ENCODE data around the gene EIF5AL1. TPM values are rescaled to one million over a fixed set of nuclear protein-coding genes. Genes with fewer than 3 reads are reported as not detected.
A peak's percentile ranks its signal among the peaks of the same experiment; 100 is the strongest.
"Not testable (repeated sequence)": the region's sequence is repeated elsewhere in the genome, so short reads cannot be mapped to it uniquely, and the experiment has no call there.

Gene EIF5AL1
- total RNA-seq, 2 experiments from 2014 or later, result 2.6 to 3.5 TPM

GRCh38 chr10:79525049-79525710 is 12.8 kb downstream of the EIF5AL1 start:
- H3K4me3 Mint-ChIP-seq; intact Hi-C loops (cut with micrococcal nuclease); H3K36me3 Mint-ChIP-seq (ENCODE audit: low read depth); H3K4me1 Mint-ChIP-seq (ENCODE audit: low read depth); H3K9me3 Mint-ChIP-seq; H3K27ac Mint-ChIP-seq; DNase-seq; H3K27me3 Mint-ChIP-seq (ENCODE audit: low read depth); CTCF ChIA-PET: not testable (repeated sequence)

- H3K27me3 Mint-ChIP-seq (ENCODE audit: low read depth); intact Hi-C loops (cut with micrococcal nuclease); H3K36me3 Mint-ChIP-seq (ENCODE audit: low read depth); H3K27ac Mint-ChIP-seq; DNase-seq; H3K4me3 Mint-ChIP-seq; H3K4me1 Mint-ChIP-seq (ENCODE audit: low read depth); H3K9me3 Mint-ChIP-seq: not testable (repeated sequence)
- CTCF ChIA-PET, result interaction anchor here (0.6 kb wide), 2 partner anchors 75 to 154 kb away, joined by 3 to 4 read pairs; no protein-coding TSS in a partner anchor
These were observed 15.9 kb downstream of the EIF5AL1 start for GRCh38 chr10:79528261-79528660.

- intact Hi-C loops (cut with micrococcal nuclease); H3K27ac Mint-ChIP-seq; H3K4me3 Mint-ChIP-seq; H3K27me3 Mint-ChIP-seq (ENCODE audit: low read depth); DNase-seq; H3K9me3 Mint-ChIP-seq; H3K36me3 Mint-ChIP-seq (ENCODE audit: low read depth); H3K4me1 Mint-ChIP-seq (ENCODE audit: low read depth): not testable (repeated sequence)
- CTCF ChIA-PET, result interaction anchor here (0.7 kb wide), 1 partner anchor 231 kb away, joined by 4 read pairs; no protein-coding TSS in a partner anchor
These were observed 21.0 kb downstream of the EIF5AL1 start for GRCh38 chr10:79533142-79533902.

- H3K9me3 Mint-ChIP-seq; H3K4me3 Mint-ChIP-seq; H3K27me3 Mint-ChIP-seq (ENCODE audit: low read depth); DNase-seq; H3K27ac Mint-ChIP-seq; H3K36me3 Mint-ChIP-seq (ENCODE audit: low read depth); intact Hi-C loops (cut with micrococcal nuclease); H3K4me1 Mint-ChIP-seq (ENCODE audit: low read depth): not testable (repeated sequence)
- CTCF ChIA-PET, result interaction anchor here (0.7 kb wide), 1 partner anchor 231 kb away, joined by 4 read pairs; no protein-coding TSS in a partner anchor
These were observed 21.5 kb downstream of the EIF5AL1 start for GRCh38 chr10:79533903-79534175.

- DNase-seq; H3K4me1 Mint-ChIP-seq (ENCODE audit: low read depth); H3K4me3 Mint-ChIP-seq; intact Hi-C loops (cut with micrococcal nuclease); H3K36me3 Mint-ChIP-seq (ENCODE audit: low read depth); H3K9me3 Mint-ChIP-seq; H3K27ac Mint-ChIP-seq; H3K27me3 Mint-ChIP-seq (ENCODE audit: low read depth): not testable (repeated sequence)
- CTCF ChIA-PET, result interaction anchor here (0.9 to 2.9 kb wide), 6 partner anchors 11 to 509 kb away, joined by 3 to 18 read pairs (median 6); partner anchors contain the start of gene SFTPA1
These were observed 26.0 kb downstream of the EIF5AL1 start for GRCh38 chr10:79538311-79538710.

GRCh38 chr10:79540930-79541329 is 28.6 kb downstream of the EIF5AL1 start:
- CTCF ChIA-PET; intact Hi-C loops (cut with micrococcal nuclease); H3K27ac Mint-ChIP-seq; H3K4me1 Mint-ChIP-seq (ENCODE audit: low read depth); H3K4me3 Mint-ChIP-seq; H3K36me3 Mint-ChIP-seq (ENCODE audit: low read depth); H3K27me3 Mint-ChIP-seq (ENCODE audit: low read depth); DNase-seq; H3K9me3 Mint-ChIP-seq: not testable (repeated sequence)

GRCh38 chr10:79542626-79543025 is 30.3 kb downstream of the EIF5AL1 start:
- Mint-ChIP-seq H3K9me3 (peaks cover 4% of the 10 kb centered on the region), H3K4me3 (no peak overlapping the region), H3K4me1 (ENCODE audit: low read depth) (peaks cover 6% of the 10 kb centered on the region), H3K27me3 (ENCODE audit: low read depth) (no peaks in the 10 kb centered on the region), H3K27ac (no peak overlapping the region), H3K36me3 (ENCODE audit: low read depth) (no peaks in the 10 kb centered on the region)
- CTCF ChIA-PET, result interaction anchor here (0.6 to 0.7 kb wide), 2 partner anchors 504 to 718 kb away, joined by 3 read pairs; no protein-coding TSS in a partner anchor
- no peak for DNase-seq
- intact Hi-C loops (cut with micrococcal nuclease), result no loop called here

GRCh38 chr10:79544408-79544807 is 32.1 kb downstream of the EIF5AL1 start:
- CTCF ChIA-PET; H3K4me3 Mint-ChIP-seq; H3K27me3 Mint-ChIP-seq (ENCODE audit: low read depth); H3K36me3 Mint-ChIP-seq (ENCODE audit: low read depth); H3K27ac Mint-ChIP-seq; intact Hi-C loops (cut with micrococcal nuclease); DNase-seq; H3K9me3 Mint-ChIP-seq: not testable (repeated sequence)
- H3K4me1 Mint-ChIP-seq (ENCODE audit: low read depth), result peaks cover 12% of the 10 kb centered on the region

- H3K9me3 Mint-ChIP-seq; H3K36me3 Mint-ChIP-seq (ENCODE audit: low read depth); H3K27ac Mint-ChIP-seq; DNase-seq; CTCF ChIA-PET; H3K4me3 Mint-ChIP-seq; intact Hi-C loops (cut with micrococcal nuclease); H3K27me3 Mint-ChIP-seq (ENCODE audit: low read depth): not testable (repeated sequence)
- H3K4me1 Mint-ChIP-seq (ENCODE audit: low read depth), result peaks cover 12% of the 10 kb centered on the region
These were observed 32.8 kb downstream of the EIF5AL1 start for GRCh38 chr10:79544926-79545659.

- CTCF ChIA-PET, result interaction anchor here (0.6 kb wide), 1 partner anchor 397 kb away, joined by 3 read pairs; no protein-coding TSS in a partner anchor
- H3K27me3 Mint-ChIP-seq (ENCODE audit: low read depth); H3K27ac Mint-ChIP-seq; H3K4me3 Mint-ChIP-seq; DNase-seq; H3K36me3 Mint-ChIP-seq (ENCODE audit: low read depth); intact Hi-C loops (cut with micrococcal nuclease); H3K9me3 Mint-ChIP-seq: not testable (repeated sequence)
- peaks cover 12% of the 10 kb centered on the region for H3K4me1 Mint-ChIP-seq (ENCODE audit: low read depth)
These were observed 34.8 kb downstream of the EIF5AL1 start for GRCh38 chr10:79547128-79547527.

GRCh38 chr10:79547973-79548372 is 35.6 kb downstream of the EIF5AL1 start:
- peaks cover 4% of the 10 kb centered on the region for H3K9me3 Mint-ChIP-seq
- CTCF ChIA-PET, result interaction anchor here (0.6 kb wide), 1 partner anchor 396 kb away, joined by 3 read pairs; no protein-coding TSS in a partner anchor
- peaks cover 12% of the 10 kb centered on the region for H3K4me1 Mint-ChIP-seq (ENCODE audit: low read depth)
- intact Hi-C loops (cut with micrococcal nuclease), result no loop called here
- peak; percentile 29 for DNase-seq
- H3K27me3 Mint-ChIP-seq (ENCODE audit: low read depth), result no peaks in the 10 kb centered on the region
- H3K4me3 Mint-ChIP-seq, result no peak overlapping the region
- H3K36me3 Mint-ChIP-seq (ENCODE audit: low read depth), result no peaks in the 10 kb centered on the region
- H3K27ac Mint-ChIP-seq, result no peak overlapping the region

GRCh38 chr10:79552143-79552542 is 39.8 kb downstream of the EIF5AL1 start:
- peaks cover 10% of the 10 kb centered on the region for H3K4me1 Mint-ChIP-seq (ENCODE audit: low read depth)
- no peak overlapping the region for H3K27ac Mint-ChIP-seq
- CTCF ChIA-PET, result no interaction called here
- no peak overlapping the region for H3K4me3 Mint-ChIP-seq
- no peaks in the 10 kb centered on the region for H3K9me3 Mint-ChIP-seq
- H3K27me3 Mint-ChIP-seq (ENCODE audit: low read depth), result no peaks in the 10 kb centered on the region
- H3K36me3 Mint-ChIP-seq (ENCODE audit: low read depth), result no peaks in the 10 kb centered on the region
- no peak for DNase-seq
- intact Hi-C loops (cut with micrococcal nuclease), result no loop called here
